Measurements from ENCODE around the gene ORM1. TPM values are rescaled to one million over a fixed set of nuclear protein-coding genes. Genes with fewer than 3 reads are reported as not detected.

The ORM1 gene
- total and polyA plus RNA-seq, 10 of the 15 experiments (the other 5 are each of a cell fraction or from before 2014, with no cell fraction given) = 4.4 TPM; not detected in 9

- TF ChIP-seq CEBPB (IDR thresholded peaks at IDR 0.05; ENCODE audit: borderline replicate concordance in 1 of 2, low read depth in 2 of 2, low read length in 2 of 2) = no peak
- TF ChIP-seq SMARCA5 (IDR thresholded peaks at IDR 0.05) = 0 out of 2 replicates have a peak, but pooled peaks have one; percentile 35
- no peak for TF ChIP-seq NFYB (IDR thresholded peaks at IDR 0.05; ENCODE audit: insufficient read depth, low read depth, low read length)
- no peak for TF ChIP-seq MYB (IDR thresholded peaks at IDR 0.05; ENCODE audit: borderline replicate concordance, low read depth, low read length)
- 0 out of 2 replicates have a peak, but pooled peaks have one; percentile 2 for TF ChIP-seq JUNB (IDR thresholded peaks at IDR 0.05)
Measured at GRCh38 chr9:114371973-114372917, 49.3 kb downstream of the ORM1 start (continued).

GRCh38 chr9:114372921-114373448 is 50.1 kb downstream of the ORM1 start:
- in situ Hi-C loops (cut with MboI) = no loop called here
- ChIA-PET SMC1A (ENCODE audit: uncharacterized antibody, unreplicated experiment) (interaction anchor here (0.6 to 13.9 kb wide), 6 partner anchors 14 to 281 kb away, joined by 3 to 327 read pairs (median 4); partner anchors contain the start of gene AKNA), CTCF (interaction anchor here (0.9 to 3.9 kb wide), 8 partner anchors 12 to 59 kb away, joined by 3 to 48 read pairs (median 4); partner anchors contain the start of gene AKNA), POLR2A (interaction anchor here (0.6 to 13.2 kb wide), 6 partner anchors 8 to 723 kb away, joined by 3 to 312 read pairs (median 6); partner anchors contain the start of gene AKNA), RAD21 (ENCODE audit: unreplicated experiment) (interaction anchor here (0.5 to 12.9 kb wide), 5 partner anchors 8 to 302 kb away, joined by 3 to 251 read pairs (median 4); partner anchors contain the start of gene AKNA)
- Histone ChIP-seq H3K9me3 (replicated peaks; ENCODE audit: control insufficient read depth, insufficient read depth, low read length) (no peaks in the 10 kb centered on the region), H2AFZ (ENCODE audit: control insufficient read depth, low read depth, low read length) (no peak overlapping the region), H3K79me2 (ENCODE audit: control insufficient read depth, insufficient read depth, low read length) (peaks cover 54% of the 10 kb centered on the region), H3K27ac (ENCODE audit: control insufficient read depth, insufficient read depth) (peak overlapping the region; percentile 99), H3K9ac (ENCODE audit: control insufficient read depth, insufficient read depth, low read length) (peak overlapping the region; percentile 76), H3K4me3 (peak overlapping the region; percentile 33; the same call in 1 of the 2 replicates), H3K27me3 (replicated peaks in 1 of 2; ENCODE audit: control insufficient read depth in 2 of 2, insufficient read depth in 2 of 2, low read length in 1 of 2) (no peaks in the 10 kb centered on the region), H3K36me3 (ENCODE audit: control insufficient read depth in 2 of 2, insufficient read depth in 2 of 2, low read length in 1 of 2) (peaks cover 44 to 48% of the 10 kb centered on the region in 2 experiments; a peak in 3 of 4 replicates), H3K4me2 (ENCODE audit: control insufficient read depth, insufficient read depth) (peak overlapping the region; percentile 72), H4K20me1 (ENCODE audit: control insufficient read depth, insufficient read depth) (no peaks in the 10 kb centered on the region), H3K4me1 (ENCODE audit: control insufficient read depth, insufficient read depth, low read length) (peaks cover 62% of the 10 kb centered on the region)
- 0% methylated on average over 6 of the region's 9 CpGs for WGBS (ENCODE audit: insufficient coverage, insufficient replicate concordance, low lambda C conversion rate, missing lambda C conversion rate)
- BruUV-seq (replicated peaks) = no TSS peak
- peak; percentile 93 for DNase-seq (ENCODE audit: low read depth, low spot score)
- intact Hi-C loops (cut with micrococcal nuclease; ENCODE audit: unreplicated experiment) = loop anchor here (1.0 kb wide), 1 partner anchor 12 kb away; no protein-coding TSS in a partner anchor
- peak; percentile 96 for ATAC-seq
- peak; percentile 89 for FAIRE-seq
- TF ChIP-seq ZSCAN29 (IDR thresholded peaks at IDR 0.05) (no peak), RAD21 (IDR thresholded peaks at IDR 0.05; ENCODE audit: insufficient read depth, low read depth, low read length) (peak; percentile 25; the same call in 1 of the 2 replicates), BMI1 (IDR thresholded peaks at IDR 0.05; ENCODE audit: borderline replicate concordance) (no peak), ZBTB33 (IDR thresholded peaks at IDR 0.05) (no peak), HDAC6 (IDR thresholded peaks at IDR 0.05; ENCODE audit: unreplicated experiment) (no peak), SP1 (IDR thresholded peaks at IDR 0.05; ENCODE audit: low read depth, low read length) (peak; percentile 81), BRCA1 (IDR thresholded peaks at IDR 0.05; ENCODE audit: low read depth, low read length) (no peak), ZBTB4 (CRISPR knock-in tag; IDR thresholded peaks at IDR 0.05) (no peak), POLR2AphosphoS2 (IDR thresholded peaks at IDR 0.05; ENCODE audit: low read depth, low read length) (no peak; the same call in 1 of the 2 replicates), ESRRA (IDR thresholded peaks at IDR 0.05; ENCODE audit: low read length) (no peak), GABPA (IDR thresholded peaks at IDR 0.05; ENCODE audit: low read depth) (no peak)

All from GM12878 (cell line).